HG03575 (cell line): ENCODE data around the gene HOXC6.
"Not testable (repeated sequence)": the region's sequence is repeated elsewhere in the genome, so short reads cannot be mapped to it uniquely, and the experiment has no call there.

ENCODE experiments used
- ATAC-seq: cut with Tn5 transposase; IDR thresholded peaks from one replicate; pipeline ENCODE4 v1.9.1; 2021; ENCODE audit not compliant: unreplicated experiment, insufficient number of reproducible peaks, low FRiP score; ENCODE audit errors: extremely low read depth

The HOXC6 gene

DNA sequence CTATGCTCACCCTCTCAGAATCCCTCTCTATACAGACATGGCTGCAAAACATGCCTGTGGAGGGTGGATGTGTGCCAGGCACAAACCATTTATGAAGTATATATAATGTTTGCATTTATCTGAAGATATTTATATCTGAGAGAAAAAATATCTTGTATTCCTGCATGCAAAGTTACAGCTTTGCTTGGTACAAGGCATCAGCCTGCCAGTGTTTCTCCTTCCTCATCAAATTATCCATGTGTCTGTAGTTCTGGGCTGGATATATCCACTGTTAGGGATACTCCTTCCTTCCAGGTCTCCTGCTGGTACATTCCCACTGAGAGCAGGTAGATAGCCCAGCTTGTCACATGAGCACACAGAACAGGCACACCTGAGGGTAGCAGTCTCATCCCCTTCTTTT lies 37.4 kb downstream of the HOXC6 start:
- ATAC-seq = no peak

DNA sequence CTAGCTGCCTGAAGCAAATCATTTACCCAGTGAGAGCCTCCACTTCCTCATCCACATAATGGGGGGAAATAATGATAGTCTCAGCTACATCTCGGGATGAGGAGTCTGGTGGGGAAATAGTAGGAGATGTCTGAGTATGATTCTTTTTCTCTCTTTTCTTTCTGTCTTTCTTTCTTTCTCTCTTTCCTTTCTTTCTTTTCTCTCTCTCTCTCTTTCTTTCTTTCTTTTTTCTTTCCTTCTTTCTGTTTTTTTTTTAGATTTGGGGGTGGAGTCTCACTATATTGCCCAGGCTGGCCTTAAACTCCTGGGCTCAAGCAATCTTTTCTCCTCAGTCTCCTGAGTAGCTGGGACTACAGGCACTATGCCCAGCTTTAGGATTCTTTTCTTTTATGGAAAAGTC lies 38.2 kb downstream of the HOXC6 start:
- ATAC-seq = no peak

DNA sequence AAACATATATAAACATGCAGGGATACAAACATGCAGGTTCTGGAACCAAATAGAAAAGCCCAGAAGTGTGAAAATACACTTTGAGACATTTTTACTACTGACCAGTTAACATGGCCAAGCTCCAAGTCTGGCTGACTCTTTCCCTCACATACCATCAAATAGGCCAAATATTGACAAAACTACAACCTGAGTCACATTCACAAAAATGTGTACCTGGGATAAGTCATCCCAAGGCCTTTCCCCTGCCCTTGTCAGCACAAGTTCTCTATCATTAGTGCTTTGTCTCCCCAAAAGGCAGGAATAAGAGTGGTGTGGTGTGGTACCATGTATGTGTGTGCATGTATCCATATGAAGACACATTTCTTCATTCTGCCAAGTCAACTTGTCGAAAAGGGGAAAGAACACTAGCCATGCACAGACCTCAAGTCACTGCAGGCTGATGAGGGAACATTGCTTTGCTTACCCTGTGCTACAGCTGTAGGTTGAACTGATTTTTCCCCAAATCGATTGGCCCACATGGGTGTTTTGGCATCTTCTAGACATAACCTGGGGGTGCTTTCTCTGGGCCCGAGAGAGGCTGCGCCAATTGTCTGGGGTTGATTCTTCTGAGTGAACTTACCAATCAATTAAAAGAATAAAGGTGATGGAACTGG lies 40.3 kb downstream of the HOXC6 start:
- no peak for ATAC-seq

DNA sequence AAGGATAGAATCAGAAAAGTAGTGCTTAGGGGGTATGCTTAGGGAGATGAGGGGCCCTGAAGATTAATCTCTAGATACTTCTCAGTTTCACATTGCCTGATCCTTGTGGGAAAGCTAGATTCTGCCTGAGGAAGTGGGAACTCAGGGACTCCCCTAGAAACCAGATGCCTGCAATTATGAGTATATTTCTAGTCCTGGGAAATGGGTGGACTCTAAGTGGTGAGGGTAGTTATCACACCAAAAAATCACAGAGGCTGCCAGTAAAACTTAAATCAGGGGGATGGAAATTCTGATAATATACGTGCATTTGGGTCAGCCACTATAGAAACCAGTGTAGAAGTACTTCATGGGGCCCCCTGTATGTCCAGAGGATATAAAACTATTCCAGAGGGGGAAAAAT lies 43.7 kb downstream of the HOXC6 start:
- ATAC-seq = no peak

DNA sequence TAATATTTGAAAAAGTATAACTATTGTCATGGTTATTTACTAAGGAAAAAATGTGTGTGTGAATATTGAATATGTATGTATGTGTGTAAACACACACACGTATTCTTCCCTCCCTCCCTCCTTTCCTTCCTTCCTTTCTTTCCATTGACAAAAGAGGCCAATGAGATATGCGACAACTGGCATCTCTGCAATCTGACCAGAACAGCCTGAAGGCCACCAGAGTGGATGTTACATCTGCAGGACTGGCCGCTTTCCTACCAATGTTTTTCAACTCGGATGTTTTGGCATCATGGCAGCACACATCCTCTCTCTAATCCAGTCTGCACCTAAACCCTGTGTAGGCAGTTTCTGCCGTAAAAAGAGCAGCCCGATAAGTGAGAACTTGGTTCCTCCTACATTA lies 46.1 kb downstream of the HOXC6 start:
- ATAC-seq = no peak

DNA sequence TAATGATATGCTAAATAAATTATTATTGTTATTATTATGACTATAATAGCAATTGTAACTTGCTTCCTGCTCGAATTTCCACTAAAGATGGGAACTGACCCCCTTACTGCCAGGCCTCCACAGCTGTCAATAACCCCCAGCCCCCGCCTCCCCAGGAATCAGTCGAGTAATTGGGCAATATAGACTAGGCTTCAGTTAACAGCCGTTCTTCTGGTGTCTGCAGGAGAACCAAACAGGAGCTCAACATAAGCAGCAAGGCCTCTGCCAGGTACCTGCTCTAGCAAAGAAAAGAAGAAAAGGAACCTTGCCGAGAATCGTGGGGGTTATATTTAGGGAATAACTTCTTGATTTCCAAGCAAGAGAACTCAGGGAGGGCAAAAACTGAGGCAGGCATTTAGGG lies 47.2 kb downstream of the HOXC6 start:
- ATAC-seq = no peak

DNA sequence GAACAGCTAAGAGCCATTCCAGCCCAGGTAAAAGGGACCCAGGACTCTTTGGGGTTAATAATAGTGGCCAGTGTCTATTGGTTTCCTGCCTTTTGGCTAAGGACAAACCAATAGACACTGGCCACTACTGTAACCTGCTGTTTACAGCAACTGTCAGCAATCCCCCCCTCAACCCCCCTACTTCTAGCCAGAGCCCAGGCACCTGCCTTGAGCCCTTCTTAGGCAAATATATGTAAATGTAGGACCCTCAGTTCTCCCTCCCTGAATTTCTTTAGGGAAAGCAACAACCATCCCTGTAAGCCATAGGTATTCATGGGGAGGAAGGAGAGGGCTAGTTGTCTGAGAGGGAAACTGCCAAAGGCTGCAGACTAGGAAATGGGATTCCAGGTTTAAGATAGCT lies 47.7 kb downstream of the HOXC6 start:
- ATAC-seq = no peak

DNA sequence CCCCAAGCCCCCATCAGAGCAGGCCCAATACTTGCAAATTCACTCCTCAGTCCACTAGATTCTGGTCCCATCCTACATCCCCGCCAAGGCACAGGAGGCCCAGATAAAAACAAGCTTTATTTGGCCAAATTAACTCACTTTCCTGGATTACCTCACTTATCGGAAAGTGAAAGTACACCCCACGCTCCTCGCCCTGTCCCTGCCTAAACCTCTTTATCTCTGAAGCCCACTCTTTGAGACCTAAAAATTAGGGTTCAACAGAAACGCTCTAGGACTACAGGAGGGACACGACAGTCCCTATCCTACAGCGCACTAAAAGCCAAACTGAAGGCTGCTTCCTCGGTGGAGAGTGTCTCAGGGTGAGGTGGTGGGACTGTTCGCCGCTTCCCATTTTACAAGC lies 49.6 kb downstream of the HOXC6 start:
- not testable (repeated sequence) for ATAC-seq

DNA sequence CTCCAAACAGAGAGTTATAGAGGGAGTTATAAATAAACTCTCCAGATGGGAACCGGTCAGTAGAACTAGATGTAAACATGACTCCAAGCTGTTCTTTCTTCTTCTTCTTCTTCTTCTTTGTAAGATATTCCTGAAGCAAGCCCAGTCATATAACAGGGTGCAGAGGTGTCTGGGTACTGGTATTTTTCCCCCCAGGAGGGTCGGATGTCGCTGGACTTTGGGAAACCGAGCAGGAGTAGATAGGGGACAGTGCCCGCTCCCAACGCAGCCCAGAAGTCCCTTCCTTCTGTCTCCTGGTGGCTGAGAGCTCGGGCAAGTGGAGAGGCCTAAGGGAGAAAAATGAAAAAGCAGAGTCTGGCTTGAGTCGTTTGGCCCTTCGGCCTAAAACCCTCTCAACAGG lies 50.9 kb downstream of the HOXC6 start:
- ATAC-seq = not testable (repeated sequence)
